VCaP (cell line): ENCODE data around the gene RPL34.

ENCODE experiments used
- H3K27ac ChIP-seq: fragments of 450-650 bp; 2 replicates; pipeline ENCODE4 v1.5.1; 2017
- TF ChIP-seq, protein P1 (sequence below): fragments of 450-650 bp; conservative IDR thresholded peaks from 2 replicates; pipeline ENCODE4 v1.5.1; 2017; ENCODE audit warnings: mild to moderate bottlenecking, moderate library complexity

RPL34 gene

DNA sequence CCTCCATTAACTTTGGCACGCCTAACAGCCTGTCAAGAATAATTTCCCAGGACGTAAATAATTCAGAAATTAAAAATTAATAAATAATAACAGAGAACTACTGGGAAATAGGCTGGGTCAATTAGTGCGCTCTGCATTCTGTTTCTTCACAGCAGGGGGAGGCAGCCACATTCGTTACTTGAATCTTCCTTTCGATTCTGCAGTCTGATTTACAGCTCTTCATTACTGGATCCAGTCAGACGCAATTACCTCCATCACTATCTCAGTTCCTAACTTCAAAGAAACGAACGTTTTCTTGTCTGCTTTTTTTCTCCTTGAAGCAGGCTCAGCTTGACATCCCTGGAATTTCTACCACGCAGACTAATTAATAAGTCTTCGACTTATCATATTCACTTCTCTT is 9.0 kb upstream of the RPL34 start:
- TF ChIP-seq, protein P1, sequence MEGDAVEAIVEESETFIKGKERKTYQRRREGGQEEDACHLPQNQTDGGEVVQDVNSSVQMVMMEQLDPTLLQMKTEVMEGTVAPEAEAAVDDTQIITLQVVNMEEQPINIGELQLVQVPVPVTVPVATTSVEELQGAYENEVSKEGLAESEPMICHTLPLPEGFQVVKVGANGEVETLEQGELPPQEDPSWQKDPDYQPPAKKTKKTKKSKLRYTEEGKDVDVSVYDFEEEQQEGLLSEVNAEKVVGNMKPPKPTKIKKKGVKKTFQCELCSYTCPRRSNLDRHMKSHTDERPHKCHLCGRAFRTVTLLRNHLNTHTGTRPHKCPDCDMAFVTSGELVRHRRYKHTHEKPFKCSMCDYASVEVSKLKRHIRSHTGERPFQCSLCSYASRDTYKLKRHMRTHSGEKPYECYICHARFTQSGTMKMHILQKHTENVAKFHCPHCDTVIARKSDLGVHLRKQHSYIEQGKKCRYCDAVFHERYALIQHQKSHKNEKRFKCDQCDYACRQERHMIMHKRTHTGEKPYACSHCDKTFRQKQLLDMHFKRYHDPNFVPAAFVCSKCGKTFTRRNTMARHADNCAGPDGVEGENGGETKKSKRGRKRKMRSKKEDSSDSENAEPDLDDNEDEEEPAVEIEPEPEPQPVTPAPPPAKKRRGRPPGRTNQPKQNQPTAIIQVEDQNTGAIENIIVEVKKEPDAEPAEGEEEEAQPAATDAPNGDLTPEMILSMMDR, result no peak
- H3K27ac ChIP-seq, result no peak overlapping the region

DNA sequence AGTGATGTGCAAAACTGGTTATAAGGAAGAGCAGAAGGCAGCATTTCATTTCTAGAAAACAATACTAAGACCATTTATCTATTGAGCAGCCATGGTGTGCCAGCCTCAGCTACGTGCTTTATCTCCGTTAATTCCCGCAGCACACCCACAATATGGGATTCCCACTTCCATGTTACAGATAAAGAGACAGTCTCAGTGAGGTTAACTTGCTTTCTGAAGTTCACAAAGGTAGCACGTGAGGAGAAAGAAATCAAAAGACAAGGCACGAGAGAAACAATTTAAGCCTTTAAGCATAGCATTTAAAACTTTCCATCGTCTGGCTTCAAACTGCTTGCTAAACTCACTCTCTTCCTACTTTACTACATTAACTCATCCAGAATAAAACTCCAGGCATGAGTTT is 8.0 kb upstream of the RPL34 start:
- TF ChIP-seq, protein P1, result no peak
- no peak overlapping the region for H3K27ac ChIP-seq

DNA sequence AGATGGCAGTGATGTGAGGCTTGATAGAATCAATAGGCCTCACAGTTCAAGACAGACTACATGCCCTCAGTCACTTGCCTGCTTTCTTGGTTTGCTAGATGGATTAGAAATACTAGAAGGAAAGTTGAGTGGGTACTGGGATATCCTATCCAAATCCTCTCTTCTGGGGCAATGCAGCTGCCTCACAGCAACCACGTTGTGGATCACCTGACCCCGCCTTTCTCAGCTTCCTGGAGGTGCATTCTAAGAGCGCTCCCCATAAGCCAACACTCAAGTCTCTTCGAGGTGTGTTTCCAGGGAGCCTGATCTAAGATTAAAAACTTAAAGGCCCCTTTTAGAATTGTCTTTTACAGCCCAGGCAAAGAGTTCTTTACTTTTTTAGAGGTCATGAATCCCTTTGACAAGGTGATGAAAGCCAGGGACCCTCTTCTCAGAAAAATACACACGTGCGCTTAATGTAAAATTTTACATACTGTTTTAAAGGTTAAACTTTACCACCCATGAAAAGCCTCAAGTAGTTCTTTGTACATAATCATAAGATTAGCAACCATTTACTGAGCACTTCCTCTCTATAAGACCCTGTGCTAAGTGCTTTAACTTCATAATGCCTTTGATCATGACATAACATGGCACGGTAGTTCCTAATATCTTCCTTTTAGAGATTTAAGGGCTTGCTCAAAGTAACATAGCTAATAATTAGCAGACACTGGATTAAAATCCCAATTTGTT is 840 bp upstream of the RPL34 start:
- TF ChIP-seq, protein P1, result no peak
- peak overlapping the region; percentile 82 for H3K27ac ChIP-seq

DNA sequence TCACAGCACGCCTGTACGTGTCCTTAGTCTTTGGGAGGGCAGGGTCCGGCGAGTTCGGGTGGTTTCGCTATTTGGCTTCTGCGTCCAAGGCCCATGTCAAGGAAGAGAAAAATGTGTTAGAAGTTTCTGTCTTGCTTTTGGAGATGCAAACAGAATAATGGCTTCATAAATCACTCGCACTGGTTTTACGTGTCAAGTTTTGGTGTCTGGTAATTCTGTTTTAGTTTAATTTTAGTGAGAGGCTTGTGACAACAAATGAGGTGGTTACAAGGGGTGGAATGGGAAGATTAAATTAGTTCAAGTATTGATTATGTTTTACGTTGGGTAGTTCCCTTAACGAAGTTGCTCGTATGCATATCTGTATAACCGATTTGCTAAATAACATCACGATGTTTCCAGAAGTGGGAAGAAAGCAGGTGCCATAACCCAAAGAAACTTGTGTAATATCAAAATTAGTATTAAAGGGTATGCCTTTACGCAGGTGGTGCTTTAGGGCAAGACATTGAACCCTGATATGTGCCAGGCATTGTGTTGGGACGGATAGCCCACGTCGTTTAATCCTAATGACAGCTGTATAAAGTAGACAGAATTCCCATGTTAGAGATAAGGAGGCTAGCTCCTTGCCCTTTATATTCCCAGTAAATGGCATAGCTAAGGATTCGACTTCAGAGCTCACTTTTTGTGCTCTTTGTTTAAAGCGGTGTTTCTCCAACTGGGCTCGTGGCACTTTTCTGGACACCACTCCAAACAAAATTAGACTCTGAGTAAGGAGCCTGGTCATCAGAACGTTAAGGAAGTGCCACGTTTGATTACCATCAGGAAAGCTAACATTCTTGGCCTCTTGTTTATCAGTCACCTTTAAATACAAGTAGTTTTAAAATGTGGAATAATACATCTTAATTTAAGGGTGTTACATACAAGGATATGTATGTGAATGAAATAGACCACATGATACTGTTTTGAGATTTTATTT is 843 bp downstream of the RPL34 start:
- H3K27ac ChIP-seq, result peak overlapping the region; percentile 82
- TF ChIP-seq, protein P1, result no peak

DNA sequence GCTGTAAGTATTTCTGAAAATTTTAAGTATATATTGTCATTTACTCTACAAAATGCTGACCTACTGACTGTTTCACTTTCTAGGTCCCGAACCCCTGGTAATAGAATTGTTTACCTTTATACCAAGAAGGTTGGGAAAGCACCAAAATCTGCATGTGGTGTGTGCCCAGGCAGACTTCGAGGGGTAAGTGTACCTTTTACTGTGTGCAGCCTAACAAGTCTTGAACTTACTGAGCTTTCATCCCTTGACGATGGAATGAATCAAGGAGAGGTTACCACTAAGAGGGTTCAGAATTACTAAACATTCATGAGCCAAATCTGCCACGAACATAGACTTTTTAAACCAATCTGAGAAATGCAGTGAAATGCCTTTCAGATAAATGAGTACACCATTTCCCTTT is 1.6 kb downstream of the RPL34 start:
- peak overlapping the region; percentile 82; the same call in 1 of the 2 replicates for H3K27ac ChIP-seq
- TF ChIP-seq, protein P1, result no peak

DNA sequence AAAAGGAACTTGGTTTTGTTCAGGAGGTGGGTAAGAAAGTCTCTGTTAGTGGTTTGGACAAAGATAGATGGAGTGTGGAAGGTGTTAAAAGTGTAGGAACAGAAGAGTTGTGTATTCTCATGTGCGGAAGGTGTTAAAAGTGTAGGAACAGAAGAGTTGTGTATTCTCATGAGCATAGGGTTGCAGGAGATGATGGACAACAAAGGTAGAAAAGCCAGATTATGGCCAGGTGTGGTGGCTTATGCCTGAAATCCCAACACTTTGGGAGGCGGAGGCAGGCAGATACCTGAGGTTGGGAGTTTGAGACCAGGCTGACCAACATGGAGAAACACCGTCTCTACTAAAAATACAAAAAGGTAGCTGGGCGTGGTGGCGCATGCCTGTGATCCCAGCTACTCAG is 2.5 kb downstream of the RPL34 start:
- TF ChIP-seq, protein P1, result no peak
- H3K27ac ChIP-seq, result no peak overlapping the region; the same call in 1 of the 2 replicates
